Measurements from ENCODE around the gene ITPK1. TPM values are rescaled to one million over a fixed set of nuclear protein-coding genes. Genes with fewer than 3 reads are reported as not detected.

ITPK1 gene
- total RNA-seq, 1 donor from 2014 or later, result 32.8 TPM

DNA sequence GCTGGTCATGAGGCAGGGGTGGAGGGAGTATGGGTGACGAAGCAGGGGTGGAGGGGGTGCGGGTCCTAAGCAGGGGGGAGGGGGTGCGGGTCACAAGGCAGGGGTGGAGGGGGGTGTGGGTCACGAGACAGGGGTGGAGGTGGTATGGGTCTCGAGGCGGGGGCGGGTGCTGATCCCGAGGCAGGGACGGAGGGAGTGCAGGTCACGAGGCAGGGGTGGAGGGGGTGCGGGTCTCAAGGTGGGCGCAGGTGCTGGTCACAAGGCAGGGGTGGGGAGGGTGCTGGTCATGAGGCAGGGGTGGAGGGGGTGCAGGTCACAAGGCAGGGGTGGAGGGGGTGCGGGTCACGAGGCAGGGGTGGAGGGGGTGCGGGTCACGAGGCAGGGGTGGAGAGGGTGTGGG is 56.5 kb downstream of the ITPK1 start:
- no peaks in the 10 kb centered on the region for H3K27me3 Mint-ChIP-seq (ENCODE audit: unreplicated experiment)
- no peak overlapping the region for H3K27ac Mint-ChIP-seq (ENCODE audit: unreplicated experiment)
- no peak overlapping the region for H3K4me3 Mint-ChIP-seq (ENCODE audit: unreplicated experiment)
- TF ChIP-seq, protein P1, sequence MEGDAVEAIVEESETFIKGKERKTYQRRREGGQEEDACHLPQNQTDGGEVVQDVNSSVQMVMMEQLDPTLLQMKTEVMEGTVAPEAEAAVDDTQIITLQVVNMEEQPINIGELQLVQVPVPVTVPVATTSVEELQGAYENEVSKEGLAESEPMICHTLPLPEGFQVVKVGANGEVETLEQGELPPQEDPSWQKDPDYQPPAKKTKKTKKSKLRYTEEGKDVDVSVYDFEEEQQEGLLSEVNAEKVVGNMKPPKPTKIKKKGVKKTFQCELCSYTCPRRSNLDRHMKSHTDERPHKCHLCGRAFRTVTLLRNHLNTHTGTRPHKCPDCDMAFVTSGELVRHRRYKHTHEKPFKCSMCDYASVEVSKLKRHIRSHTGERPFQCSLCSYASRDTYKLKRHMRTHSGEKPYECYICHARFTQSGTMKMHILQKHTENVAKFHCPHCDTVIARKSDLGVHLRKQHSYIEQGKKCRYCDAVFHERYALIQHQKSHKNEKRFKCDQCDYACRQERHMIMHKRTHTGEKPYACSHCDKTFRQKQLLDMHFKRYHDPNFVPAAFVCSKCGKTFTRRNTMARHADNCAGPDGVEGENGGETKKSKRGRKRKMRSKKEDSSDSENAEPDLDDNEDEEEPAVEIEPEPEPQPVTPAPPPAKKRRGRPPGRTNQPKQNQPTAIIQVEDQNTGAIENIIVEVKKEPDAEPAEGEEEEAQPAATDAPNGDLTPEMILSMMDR (IDR thresholded peaks at IDR 0.05), result no peak
- H3K4me1 Mint-ChIP-seq (ENCODE audit: unreplicated experiment), result peaks cover 11% of the 10 kb centered on the region
- no peak for DNase-seq (ENCODE audit: extremely low spot score, unreplicated experiment)
- no peaks in the 10 kb centered on the region for H3K36me3 Mint-ChIP-seq (ENCODE audit: unreplicated experiment)
- H3K9me3 Mint-ChIP-seq (ENCODE audit: unreplicated experiment), result no peaks in the 10 kb centered on the region

DNA sequence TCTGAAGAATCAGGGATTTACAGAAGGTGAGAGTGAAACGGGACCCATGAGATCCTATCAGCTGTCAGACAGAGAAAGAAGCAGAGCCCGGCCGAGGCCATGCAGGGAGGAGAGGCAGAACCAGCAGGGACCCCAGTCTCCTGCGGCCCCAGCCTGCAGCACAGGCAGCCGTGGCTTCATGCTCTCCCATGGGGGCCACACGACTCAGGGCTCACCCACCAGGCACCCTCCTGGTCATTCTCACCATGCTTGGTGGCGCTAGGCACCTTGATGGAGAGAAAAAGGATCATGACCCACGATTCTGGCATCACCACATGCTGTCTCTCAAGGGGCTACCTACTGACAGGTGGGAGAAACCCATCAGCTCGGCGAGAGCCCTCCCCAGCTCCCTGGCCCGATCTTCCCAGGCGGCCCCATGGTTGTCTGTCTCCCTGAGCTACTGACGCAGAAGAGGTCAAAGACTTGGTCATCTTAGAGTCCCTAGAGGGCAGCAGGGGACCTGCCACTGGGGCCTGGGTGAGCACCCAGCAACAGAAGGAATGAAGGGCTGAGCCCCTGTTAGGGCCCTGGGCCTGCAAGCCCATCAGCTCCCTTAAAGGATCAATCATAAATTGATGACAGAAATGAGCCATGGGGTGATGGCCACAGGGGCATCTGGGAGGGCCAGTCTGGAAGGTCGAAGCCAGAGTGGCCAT is 58.0 kb downstream of the ITPK1 start:
- Mint-ChIP-seq H3K27ac (ENCODE audit: unreplicated experiment) (no peak overlapping the region), H3K27me3 (ENCODE audit: unreplicated experiment) (no peaks in the 10 kb centered on the region), H3K36me3 (ENCODE audit: unreplicated experiment) (no peaks in the 10 kb centered on the region), H3K9me3 (ENCODE audit: unreplicated experiment) (no peaks in the 10 kb centered on the region), H3K4me3 (ENCODE audit: unreplicated experiment) (no peak overlapping the region), H3K4me1 (ENCODE audit: unreplicated experiment) (peaks cover 11% of the 10 kb centered on the region)
- TF ChIP-seq, protein P1 (IDR thresholded peaks at IDR 0.05), result no peak
- DNase-seq (ENCODE audit: extremely low spot score, unreplicated experiment), result no peak

DNA sequence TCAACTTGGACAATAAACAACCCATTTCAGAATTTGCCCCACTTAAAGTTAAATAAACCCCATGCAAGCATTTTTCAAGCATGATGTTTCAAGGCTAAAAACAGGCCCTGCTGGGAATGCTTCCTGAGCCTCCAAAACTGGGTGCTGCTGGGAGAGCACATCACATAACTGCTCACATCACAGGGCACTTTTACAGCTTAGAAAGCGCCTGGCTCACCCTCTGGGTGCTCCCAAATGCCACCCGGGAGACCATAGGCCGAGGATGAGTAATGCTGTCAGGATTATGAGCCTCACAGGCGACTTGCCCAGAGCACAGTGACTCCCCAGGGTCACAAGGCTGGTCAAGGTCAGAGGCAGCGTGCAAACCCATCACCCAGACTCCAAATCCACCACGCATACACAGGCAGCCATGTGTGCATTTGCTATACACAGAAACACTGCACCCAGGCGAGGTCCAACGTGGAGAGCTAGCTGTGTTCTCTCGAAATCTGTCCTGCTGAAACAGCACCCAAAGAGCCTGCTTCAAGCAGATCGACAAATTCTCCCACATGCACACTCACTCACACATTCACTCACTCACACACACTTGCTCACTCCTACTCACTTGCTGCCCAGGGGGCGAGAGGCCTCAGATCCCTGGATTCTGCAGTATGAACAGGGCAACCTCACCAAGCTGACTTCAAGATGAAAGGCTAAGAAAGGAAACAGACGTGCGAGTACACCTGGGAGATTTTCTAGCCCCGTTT is 58.7 kb downstream of the ITPK1 start:
- H3K36me3 Mint-ChIP-seq (ENCODE audit: unreplicated experiment), result no peaks in the 10 kb centered on the region
- DNase-seq (ENCODE audit: extremely low spot score, unreplicated experiment), result no peak
- H3K4me3 Mint-ChIP-seq (ENCODE audit: unreplicated experiment), result no peak overlapping the region
- TF ChIP-seq, protein P1 (IDR thresholded peaks at IDR 0.05), result no peak
- H3K27ac Mint-ChIP-seq (ENCODE audit: unreplicated experiment), result no peak overlapping the region
- H3K27me3 Mint-ChIP-seq (ENCODE audit: unreplicated experiment), result no peaks in the 10 kb centered on the region
- no peaks in the 10 kb centered on the region for H3K9me3 Mint-ChIP-seq (ENCODE audit: unreplicated experiment)
- peaks cover 11% of the 10 kb centered on the region for H3K4me1 Mint-ChIP-seq (ENCODE audit: unreplicated experiment)

DNA sequence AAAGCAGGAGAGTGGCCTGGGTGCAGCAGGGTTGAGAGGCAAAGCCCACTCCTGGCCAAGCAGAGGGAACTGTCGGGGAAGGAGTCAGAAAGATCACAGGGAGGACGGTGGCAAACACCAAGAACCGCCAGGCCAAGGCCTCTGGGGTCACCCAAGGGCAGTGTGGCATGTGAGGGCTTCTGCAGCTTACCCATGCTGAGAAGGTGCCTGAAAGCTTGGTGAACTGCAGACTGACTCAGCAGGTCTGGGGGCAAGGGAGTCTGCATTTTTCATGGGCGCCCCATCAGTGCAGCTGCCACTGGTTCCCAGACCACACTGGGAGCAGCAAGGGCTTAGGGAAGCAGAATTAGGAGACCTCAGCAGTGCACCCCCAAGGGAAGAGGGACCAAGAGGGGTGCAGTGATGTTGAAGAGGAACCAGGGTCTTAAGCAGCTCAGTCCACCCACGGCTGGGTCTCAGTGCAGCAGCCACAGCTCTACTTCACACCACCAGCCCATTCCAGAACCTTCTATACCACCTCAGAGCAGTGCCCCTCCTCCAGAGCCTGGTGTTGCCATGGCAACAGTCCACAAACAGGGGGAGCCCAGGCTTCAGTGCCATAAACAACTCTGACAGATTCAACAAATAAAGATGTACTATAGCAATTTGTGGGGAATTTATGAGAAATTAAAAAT is 59.4 kb downstream of the ITPK1 start:
- Mint-ChIP-seq H3K36me3 (ENCODE audit: unreplicated experiment) (no peaks in the 10 kb centered on the region), H3K27ac (ENCODE audit: unreplicated experiment) (no peak overlapping the region), H3K4me1 (ENCODE audit: unreplicated experiment) (peaks cover 11% of the 10 kb centered on the region), H3K27me3 (ENCODE audit: unreplicated experiment) (no peaks in the 10 kb centered on the region), H3K9me3 (ENCODE audit: unreplicated experiment) (no peaks in the 10 kb centered on the region), H3K4me3 (ENCODE audit: unreplicated experiment) (no peak overlapping the region)
- TF ChIP-seq, protein P1 (IDR thresholded peaks at IDR 0.05), result no peak
- no peak for DNase-seq (ENCODE audit: extremely low spot score, unreplicated experiment)

DNA sequence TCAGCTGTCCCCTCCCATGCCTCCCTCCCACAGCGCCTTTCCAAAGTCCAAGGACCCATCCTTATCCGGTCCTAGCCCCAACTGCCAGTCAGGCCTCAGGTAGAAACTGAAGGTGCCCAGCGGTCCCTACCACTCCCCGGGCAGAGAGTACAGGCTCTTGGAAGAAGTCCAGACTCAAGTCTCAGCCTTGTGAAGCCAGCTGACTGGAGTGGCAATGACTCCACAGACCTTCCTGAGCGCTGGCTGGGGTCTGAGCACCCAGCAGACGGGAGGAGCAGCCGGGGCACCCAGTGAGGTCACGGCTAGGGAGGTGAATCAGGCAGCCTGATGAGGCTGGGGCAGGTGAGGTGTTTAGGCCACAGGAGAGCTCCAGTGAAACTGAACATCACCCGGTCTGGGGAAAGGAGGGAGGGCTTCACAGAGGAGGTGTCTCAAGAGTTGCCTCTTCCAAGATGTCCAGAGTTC is 60.0 kb downstream of the ITPK1 start:
- Mint-ChIP-seq H3K9me3 (ENCODE audit: unreplicated experiment) (no peaks in the 10 kb centered on the region), H3K4me1 (ENCODE audit: unreplicated experiment) (peaks cover 12% of the 10 kb centered on the region), H3K27ac (ENCODE audit: unreplicated experiment) (no peak overlapping the region), H3K27me3 (ENCODE audit: unreplicated experiment) (no peaks in the 10 kb centered on the region), H3K4me3 (ENCODE audit: unreplicated experiment) (no peak overlapping the region), H3K36me3 (ENCODE audit: unreplicated experiment) (no peaks in the 10 kb centered on the region)
- TF ChIP-seq, protein P1 (IDR thresholded peaks at IDR 0.05), result no peak
- no peak for DNase-seq (ENCODE audit: extremely low spot score, unreplicated experiment)
